H1 (cell line): ENCODE results near the gene TOP2B. TPM values are rescaled to one million over a fixed set of nuclear protein-coding genes. Genes with fewer than 3 reads are reported as not detected.

ENCODE experiments used
- ATF2 ChIP-seq: IDR thresholded peaks from 2 replicates; pipeline ENCODE4 v1.6.1; 2012; ENCODE audit warnings: low read length, inconsistent platforms
- ATF3 ChIP-seq: IDR thresholded peaks from 2 replicates; pipeline ENCODE4 v1.6.1; 2011; ENCODE audit warnings: low read depth, mild to moderate bottlenecking, low read length; ENCODE audit not compliant: insufficient read depth
- CBX8 ChIP-seq: fragments of 300-800, 300-1000 bp; sonication (generic); IDR thresholded peaks from 2 replicates; pipeline ENCODE4 v1.7.1; 2016; ENCODE audit warnings: low read depth, low read length, borderline replicate concordance
- CHD1 ChIP-seq: IDR thresholded peaks from 2 replicates; pipeline ENCODE4 v1.6.1; 2012; ENCODE audit warnings: low read depth, low read length, improper control_type of control experiment
- CHD2 ChIP-seq: IDR thresholded peaks from 2 replicates; pipeline ENCODE4 v1.6.1; 2012; ENCODE audit warnings: low read length, improper control_type of control experiment
- CTCF ChIP-seq, 3 experiments: IDR thresholded peaks; 1 replicate in 2 of 3; 2 replicates in 1 of 3; pipeline versions ENCODE4 v1.5.1 to v1.6.1; 2011; ENCODE audit warnings: low read length in 3 of 3, mild to moderate bottlenecking in 3 of 3, inconsistent platforms in 2 of 3, low read depth in 1 of 3, moderate library complexity in 1 of 3; ENCODE audit not compliant: insufficient read depth in 1 of 3; ENCODE audit errors: control extremely low read depth in 1 of 3
- EGR1 ChIP-seq: IDR thresholded peaks from 2 replicates; pipeline ENCODE4 v1.6.1; 2011; ENCODE audit warnings: low read depth, low read length, borderline replicate concordance
- FOSL1 ChIP-seq: IDR thresholded peaks from 2 replicates; pipeline ENCODE4 v1.6.1; 2011; ENCODE audit warnings: mild to moderate bottlenecking, low read depth, low read length, moderate library complexity; ENCODE audit not compliant: insufficient read depth
- JUN ChIP-seq: IDR thresholded peaks from 2 replicates; pipeline ENCODE4 v1.6.1; 2011; ENCODE audit warnings: low read depth, mild to moderate bottlenecking, improper control_type of control experiment, low read length
- JUND ChIP-seq: IDR thresholded peaks from 2 replicates; pipeline ENCODE4 v1.6.1; 2011; ENCODE audit warnings: mild to moderate bottlenecking, improper control_type of control experiment, low read length
- NRF1 ChIP-seq: IDR thresholded peaks from 2 replicates; pipeline ENCODE4 v1.6.1; 2011; ENCODE audit warnings: mild to moderate bottlenecking, low read depth, low read length, improper control_type of control experiment
- PHF8 ChIP-seq: fragments of 200-600 bp; sonication (generic); conservative IDR thresholded peaks from 2 replicates; pipeline ENCODE4 v1.7.1; 2012; ENCODE audit warnings: low read depth, mild to moderate bottlenecking, inconsistent platforms, low read length, moderate library complexity
- RNF2 ChIP-seq: fragments of 200-900, 300-1000 bp; sonication (generic); IDR thresholded peaks from 2 replicates; pipeline ENCODE4 v1.7.1; 2016; ENCODE audit warnings: borderline replicate concordance, low read depth, mild to moderate bottlenecking, antibody characterized with exemption, low read length; ENCODE audit not compliant: poor library complexity, severe bottlenecking; ENCODE audit errors: missing control alignments
- SP4 ChIP-seq: IDR thresholded peaks from 2 replicates; pipeline ENCODE4 v1.6.1; 2012; ENCODE audit warnings: low read length, inconsistent platforms
- TAF7 ChIP-seq: optimal IDR thresholded peaks from 2 replicates; pipeline ENCODE3; 2011; ENCODE audit warnings: low read depth, mild to moderate bottlenecking, inconsistent platforms, low read length, moderate library complexity, borderline replicate concordance
- TCF12 ChIP-seq: IDR thresholded peaks from 2 replicates; pipeline ENCODE4 v1.6.1; 2011; ENCODE audit warnings: low read depth, mild to moderate bottlenecking, low read length
- YY1 ChIP-seq: IDR thresholded peaks from 2 replicates; pipeline ENCODE4 v1.6.1; 2011; ENCODE audit warnings: low read depth, mild to moderate bottlenecking, low read length
- ZNF274 ChIP-seq: IDR thresholded peaks from 2 replicates; pipeline ENCODE4 v1.7.0; 2012; ENCODE audit warnings: low read length, borderline replicate concordance; ENCODE audit errors: extremely low read depth
- polyA plus RNA-seq, 7 experiments: library from polyadenylated mRNA; depleted of rRNA in 3 of 7; stranded (reverse) in 5 of 7; unstranded in 2 of 7; fragments of >200 nt in 5 of 7; fragments of 200-250 nt in 2 of 7; gene quantifications; 1 replicate in 5 of 7; 2 replicates in 1 of 7; 4 replicates in 1 of 7; pipeline versions ENCODE4 v1.2.1 to v1.2.3, GENCODE V29; 2011 to 2013; ENCODE audit warnings: missing spikeins in 2 of 7, mixed read lengths in 2 of 7
- total RNA-seq: library from RNA; stranded (reverse); fragmentation: NEBNext Ultra II Directional; extraction: Animal tissue kit (Norgen Biotek cat#: 25700); gene quantifications from 2 replicates; pipeline ENCODE4 v1.2.1, GENCODE V29; 2021
- TF ChIP-seq, protein P1 (sequence below): IDR thresholded peaks from 2 replicates; pipeline ENCODE4 v1.6.1; 2012; ENCODE audit warnings: inconsistent platforms

TOP2B gene
- total and polyA plus RNA-seq, 2 of the 8 experiments (the other 6 are each of a cell fraction or from before 2014, with no cell fraction given), result 34.9 to 206 TPM

DNA sequence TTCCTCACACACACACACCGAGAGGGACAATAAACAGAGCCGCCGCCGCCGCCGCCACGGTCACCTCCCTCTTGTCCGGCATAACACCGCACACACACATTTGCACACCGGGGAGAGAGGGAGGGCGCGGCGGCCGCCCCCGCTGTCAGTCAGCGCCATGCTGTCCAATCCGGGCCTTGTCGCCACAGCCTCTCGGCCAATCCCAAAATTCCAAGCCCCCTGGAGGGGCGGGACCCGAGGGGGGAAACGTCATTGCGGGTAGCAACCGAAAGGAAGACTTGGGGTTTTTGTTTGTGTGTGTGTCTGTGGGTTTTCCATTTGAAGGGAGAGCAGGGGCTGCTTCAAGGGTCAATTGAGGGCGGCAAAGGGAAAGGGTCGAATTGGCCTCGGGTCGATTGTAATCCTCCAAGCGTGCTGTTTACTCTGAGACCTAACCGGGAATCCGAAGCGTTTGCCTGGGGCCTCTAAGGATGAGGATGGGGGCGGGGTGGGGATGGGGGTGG is at the start of gene TOP2B (continued):
- TF ChIP-seq ATF2 (no peak), JUND (0 out of 2 replicates have a peak, but pooled peaks have one; percentile 5), CBX8 (no peak), PHF8 (no peak), ATF3 (no peak), CTCF (IDR thresholded peaks at IDR 0.05; ENCODE audit: control extremely low read depth in 1 of 3, insufficient read depth in 1 of 3, low read depth in 1 of 3, low read length in 3 of 3) (no peak), JUN (no peak), CHD1 (no peak), CHD2 (peak; percentile 85), TAF7 (no peak), FOSL1 (no peak), TCF12 (no peak), EGR1 (no peak), RNF2 (no peak), YY1 (no peak), NRF1 (no peak), ZNF274 (no peak), SP4 (peak; percentile 92)
- TF ChIP-seq, protein P1, sequence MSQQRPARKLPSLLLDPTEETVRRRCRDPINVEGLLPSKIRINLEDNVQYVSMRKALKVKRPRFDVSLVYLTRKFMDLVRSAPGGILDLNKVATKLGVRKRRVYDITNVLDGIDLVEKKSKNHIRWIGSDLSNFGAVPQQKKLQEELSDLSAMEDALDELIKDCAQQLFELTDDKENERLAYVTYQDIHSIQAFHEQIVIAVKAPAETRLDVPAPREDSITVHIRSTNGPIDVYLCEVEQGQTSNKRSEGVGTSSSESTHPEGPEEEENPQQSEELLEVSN, result peak; percentile 27; the same call in 1 of the 2 replicates
